Measurements from ENCODE around the gene PRG3. TPM values are rescaled to one million over a fixed set of nuclear protein-coding genes. Genes with fewer than 3 reads are reported as not detected.

The PRG3 gene
- total RNA-seq, 4 donors from 2014 or later: not detected

GRCh38 chr11:57414612-57415212, 33.8 kb upstream of the PRG3 start:
- Histone ChIP-seq H3K4me3 (no peak overlapping the region), H3K27ac (no peak overlapping the region), H3K9me3 (no peaks in the 10 kb centered on the region), H3K36me3 (peaks cover 0 to 94% (median 4%) of the 10 kb centered on the region in 3 donors), H3K27me3 (no peaks in the 10 kb centered on the region), H3K4me1 (peaks cover 0 to 11% (median 0%) of the 10 kb centered on the region in 4 donors)
- 95 to 98% methylated on average over 11 of the region's 11 CpGs for WGBS, 2 donors
- TF ChIP-seq CTCF (IDR thresholded peaks at IDR 0.05) (no peak), EP300 (IDR thresholded peaks at IDR 0.05) (no peak)
- no peak for DNase-seq (ENCODE audit: low spot score in 2 of 2)

- 87 to 91% methylated on average over 4 of the region's 4 CpGs for WGBS, 2 donors
- no peak overlapping the region for H3K4me3 ChIP-seq
- peaks cover 0 to 97% (median 4%) of the 10 kb centered on the region in 3 donors for H3K36me3 ChIP-seq
- no peaks in the 10 kb centered on the region for H3K9me3 ChIP-seq
- no peak overlapping the region for H3K27ac ChIP-seq
- peaks cover 0 to 11% (median 0%) of the 10 kb centered on the region in 4 donors for H3K4me1 ChIP-seq
- no peaks in the 10 kb centered on the region for H3K27me3 ChIP-seq
- TF ChIP-seq CTCF (IDR thresholded peaks at IDR 0.05) (no peak), POLR2A (IDR thresholded peaks at IDR 0.05) (no peak), EP300 (IDR thresholded peaks at IDR 0.05) (no peak)
- no peak for DNase-seq (ENCODE audit: low spot score in 2 of 2)
Measured at GRCh38 chr11:57413681-57414080, 32.7 kb upstream of the PRG3 start.

- TF ChIP-seq POLR2A (IDR thresholded peaks at IDR 0.05) (no peak), CTCF (IDR thresholded peaks at IDR 0.05) (no peak), EP300 (IDR thresholded peaks at IDR 0.05) (no peak)
- H3K36me3 ChIP-seq: peaks cover 0 to 97% (median 0%) of the 10 kb centered on the region in 3 donors
Measured at GRCh38 chr11:57410287-57410686, 29.3 kb upstream of the PRG3 start.

GRCh38 chr11:57409321-57410100, 28.6 kb upstream of the PRG3 start:
- TF ChIP-seq EP300 (IDR thresholded peaks at IDR 0.05): no peak
- TF ChIP-seq POLR2A (IDR thresholded peaks at IDR 0.05): no peak
- TF ChIP-seq CTCF (IDR thresholded peaks at IDR 0.05): no peak
- Histone ChIP-seq H3K27ac (no peak overlapping the region), H3K36me3 (peaks cover 0 to 90% (median 0%) of the 10 kb centered on the region in 3 donors), H3K4me3 (no peak overlapping the region), H3K9me3 (no peaks in the 10 kb centered on the region), H3K27me3 (no peaks in the 10 kb centered on the region), H3K4me1 (peaks cover 0 to 21% (median 0%) of the 10 kb centered on the region in 4 donors)
- no peak for DNase-seq (ENCODE audit: low spot score in 2 of 2)
- WGBS, 2 donors: 93 to 96% methylated on average over 18 of the region's 18 CpGs

More at GRCh38 chr11:57410287-57410686, 29.3 kb upstream of the PRG3 start:
- no peak overlapping the region for H3K4me3 ChIP-seq
- no peak for DNase-seq (ENCODE audit: low spot score in 2 of 2)
- peaks cover 0 to 20% (median 0%) of the 10 kb centered on the region in 4 donors for H3K4me1 ChIP-seq
- H3K27ac ChIP-seq: no peak overlapping the region
- no peaks in the 10 kb centered on the region for H3K9me3 ChIP-seq
- H3K27me3 ChIP-seq: no peaks in the 10 kb centered on the region

GRCh38 chr11:57408771-57409170, 27.8 kb upstream of the PRG3 start:
- WGBS, 2 donors: 75 to 77% methylated on average over 2 of the region's 2 CpGs

More at GRCh38 chr11:57408771-57409170, 27.8 kb upstream of the PRG3 start:
- no peak overlapping the region for H3K4me3 ChIP-seq
- H3K27me3 ChIP-seq: no peaks in the 10 kb centered on the region
- no peak overlapping the region for H3K27ac ChIP-seq
- H3K9me3 ChIP-seq: no peaks in the 10 kb centered on the region
- TF ChIP-seq POLR2A (IDR thresholded peaks at IDR 0.05) (no peak), EP300 (IDR thresholded peaks at IDR 0.05) (no peak), CTCF (IDR thresholded peaks at IDR 0.05) (no peak)
- peaks cover 0 to 90% (median 0%) of the 10 kb centered on the region in 3 donors for H3K36me3 ChIP-seq
- no peak for DNase-seq (ENCODE audit: low spot score in 2 of 2)
- H3K4me1 ChIP-seq: peaks cover 0 to 21% (median 0%) of the 10 kb centered on the region in 4 donors
